ENCODE data around the gene BABAM2. TPM values are rescaled to one million over a fixed set of nuclear protein-coding genes. Genes with fewer than 3 reads are reported as not detected.

BABAM2 gene
- total RNA-seq, 1 experiment from 2014 or later: 27.1 TPM

- Histone ChIP-seq H2AFZ (ENCODE audit: low read length) (no peak overlapping the region), H4K20me1 (ENCODE audit: control insufficient read depth, insufficient read depth, insufficient read length) (no peaks in the 10 kb centered on the region), H3K9me3 (ENCODE audit: control insufficient read depth, low read depth, low read length) (no peaks in the 10 kb centered on the region), H3K4me2 (ENCODE audit: insufficient read depth, insufficient read length, low read length) (no peak overlapping the region), H3K23me2 (ENCODE audit: insufficient read length, low read depth, low read length, poor library complexity, severe bottlenecking) (no peaks in the 10 kb centered on the region), H2BK20ac (ENCODE audit: low read depth, low read length, poor library complexity, severe bottlenecking) (no peak overlapping the region), H3K9ac (ENCODE audit: extremely low read depth, insufficient read length, low read length) (no peak overlapping the region), H3K23ac (ENCODE audit: insufficient read length, low read depth, low read length) (no peak overlapping the region), H3K27me3 (ENCODE audit: insufficient read depth, low read length) (no peaks in the 10 kb centered on the region), H4K91ac (ENCODE audit: insufficient read length, low read depth, low read length) (no peak overlapping the region), H4K8ac (replicated peaks; ENCODE audit: insufficient read length, low read depth, low read length) (no peak overlapping the region), H3K27ac (ENCODE audit: insufficient read length, low read depth, low read length) (no peak overlapping the region), H2BK15ac (ENCODE audit: low read depth, low read length) (no peak overlapping the region), H3K56ac (ENCODE audit: insufficient read length, low read depth, low read length) (no peak overlapping the region), H2BK120ac (ENCODE audit: low read depth, low read length, poor library complexity, severe bottlenecking) (no peak overlapping the region), H3K14ac (ENCODE audit: insufficient read depth, low read length) (no peak overlapping the region), H3K4ac (ENCODE audit: low read depth, low read length) (no peak overlapping the region), H2AK5ac (ENCODE audit: insufficient read length, low read length) (no peak overlapping the region), H2BK12ac (ENCODE audit: insufficient read length, low read depth, low read length) (no peak overlapping the region), H3K4me1 (ENCODE audit: insufficient read depth, low read length) (no peaks in the 10 kb centered on the region), H3K79me2 (ENCODE audit: insufficient read depth, low read length) (no peaks in the 10 kb centered on the region), H3K18ac (ENCODE audit: insufficient read length, low read depth, low read length) (no peak overlapping the region), H3K79me1 (ENCODE audit: insufficient read depth, low read depth, low read length, poor library complexity, severe bottlenecking) (no peaks in the 10 kb centered on the region), H2BK5ac (ENCODE audit: insufficient read length, low read length) (no peak overlapping the region), H3T11ph (ENCODE audit: low read length) (no peak overlapping the region), H4K5ac (ENCODE audit: insufficient read length, low read depth, low read length) (no peak overlapping the region)
- no peak for DNase-seq
- WGBS (ENCODE audit: extremely low coverage, insufficient read length, low lambda C conversion rate): no CpG with 5 or more reads among the region's 5 CpGs
- Mint-ChIP-seq H3K27me3 (ENCODE audit: low read depth) (no peaks in the 10 kb centered on the region), H3K4me1 (peaks cover 5% of the 10 kb centered on the region in 2 experiments), H3K27ac (no peak overlapping the region), H3K36me3 (ENCODE audit: insufficient read depth in 1 of 3, low read depth in 3 of 3) (peaks cover 2 to 7% (median 4%) of the 10 kb centered on the region in 3 experiments; a peak in 4 of 7 replicates), H3K9me3 (peaks cover 0 to 3% of the 10 kb centered on the region in 2 experiments; a peak in 1 of 5 replicates), H3K4me3 (no peak overlapping the region)
- no peak for TF ChIP-seq CTCF (conservative IDR thresholded peaks at IDR 0.05)
These were observed 103.6 kb downstream of the BABAM2 start for GRCh38 chr2:27993950-27994728.

All from H9 (cell line).